K562 (cell line): ENCODE measurements around the gene SLCO2A1. TPM values are rescaled to one million over a fixed set of nuclear protein-coding genes. Genes with fewer than 3 reads are reported as not detected.

ENCODE experiments used
- ATAC-seq: fragments of 200-7000 bp; cut with Tn5 transposase; 3 replicates; pipeline ENCODE4 v1.9.1; 2020; ENCODE audit warnings: moderate library complexity
- BruUV-seq: library from RNA; stranded (reverse); fragments of 400-500 nt; replicated peaks from 2 replicates; lab custom pipeline; 2021; lab: Mats Ljungman, UMichigan
- CTCF ChIA-PET: fragments of 300-600 bp; formaldehyde crosslinking; extraction: SDS; loops from one replicate; lab custom pipeline; 2021; ENCODE audit warnings: low intra/inter-chr PET ratio; lab: Yijun Ruan, JAX
- POLR2A ChIA-PET: fragments of 300-600, 350-650 bp; sonication (Branson Sonifier 250); formaldehyde crosslinking; extraction: SDS; loops from one replicate; lab custom pipeline; 2021; ENCODE audit warnings: antibody characterized with exemption, inconsistent platforms; lab: Yijun Ruan, JAX
- DNase-seq, 4 experiments: peaks; one replicate each; pipeline versions ENCODE4 v3.0.0 to v3.0.0-alpha.2; 2011 to 2018; ENCODE audit warnings: low spot score in 3 of 4, mixed read lengths in 3 of 4; ENCODE audit errors: extremely low read depth in 1 of 4
- FAIRE-seq: peaks from 2 replicates; lab custom pipeline; 2011; peaks lifted over from hg19 to GRCh38; lab: Jason Lieb, UNC
- H2AFZ ChIP-seq: 2 replicates; pipeline ENCODE4 v1.6.0; 2011; ENCODE audit warnings: low read depth, low read length, control low read depth, inconsistent platforms
- H3K27ac ChIP-seq: fragments of 200-600 bp; 3 replicates; pipeline ENCODE4 v1.8.0; 2011; ENCODE audit warnings: low read depth, mild to moderate bottlenecking, control low read depth, inconsistent platforms, low read length, moderate library complexity, mixed read lengths; ENCODE audit errors: extremely low read depth
- H3K27me3 ChIP-seq, 2 experiments: fragments of 300-600 bp in 1 of 2; 2 replicates in 1 of 2; 3 replicates in 1 of 2; pipeline versions ENCODE4 v1.6.0 to v1.8.0; 2011; ENCODE audit warnings: inconsistent platforms in 2 of 2, low read length in 2 of 2, mild to moderate bottlenecking in 1 of 2, mixed read lengths in 1 of 2, moderate library complexity in 1 of 2; ENCODE audit not compliant: control insufficient read depth in 2 of 2, insufficient read depth in 2 of 2
- H3K36me3 ChIP-seq: fragments of 300-600 bp; 3 replicates; pipeline ENCODE4 v1.8.0; 2011; ENCODE audit warnings: mild to moderate bottlenecking, low read length, inconsistent platforms; ENCODE audit not compliant: control insufficient read depth, insufficient read depth
- H3K4me1 ChIP-seq, 2 experiments: fragments of 200-600 bp in 1 of 2; replicated peaks in 1 of 2; 2 replicates in 1 of 2; 3 replicates in 1 of 2; pipeline versions ENCODE4 v1.5.1 to v1.8.0; 2011; ENCODE audit warnings: inconsistent platforms in 2 of 2, low read length in 2 of 2, mild to moderate bottlenecking in 1 of 2, mixed read lengths in 1 of 2, moderate library complexity in 1 of 2; ENCODE audit not compliant: control insufficient read depth in 2 of 2, insufficient read depth in 2 of 2
- H3K4me2 ChIP-seq: 2 replicates; pipeline ENCODE4 v1.6.1; 2011; ENCODE audit warnings: low read length, control low read depth, inconsistent platforms, mixed read lengths; ENCODE audit not compliant: insufficient read depth
- H3K4me3 ChIP-seq: fragments of 200-600 bp; sonication (generic), shearing (Covaris generic); 2 replicates; pipeline ENCODE4 v1.5.1; 2016; ENCODE audit warnings: control low read depth, inconsistent platforms
- H3K79me2 ChIP-seq: fragments of 200-600 bp; 3 replicates; pipeline ENCODE4 v1.8.0; 2011; ENCODE audit warnings: low read length, inconsistent platforms; ENCODE audit not compliant: control insufficient read depth, insufficient read depth
- H3K9ac ChIP-seq, 2 experiments: 2 replicates each; pipeline versions ENCODE4 v1.6.0 to v1.6.1; 2011; ENCODE audit warnings: low read depth in 2 of 2, low read length in 2 of 2, control low read depth in 1 of 2, inconsistent platforms in 1 of 2, mild to moderate bottlenecking in 1 of 2, mixed read lengths in 1 of 2; ENCODE audit not compliant: insufficient read depth in 1 of 2
- H3K9me1 ChIP-seq: one replicate; pipeline ENCODE4 v1.6.0; 2011; ENCODE audit warnings: inconsistent platforms, mild to moderate bottlenecking, low read length, moderate library complexity; ENCODE audit not compliant: control insufficient read depth, insufficient read depth
- H3K9me3 ChIP-seq: replicated peaks from 2 replicates; pipeline ENCODE4 v1.5.1; 2011; ENCODE audit warnings: low read depth, low read length, inconsistent platforms; ENCODE audit not compliant: control insufficient read depth, insufficient read depth
- H4K20me1 ChIP-seq: replicated peaks from 2 replicates; pipeline ENCODE4 v1.6.1; 2011; ENCODE audit warnings: low read length, inconsistent platforms, mixed read lengths; ENCODE audit not compliant: control insufficient read depth, insufficient read depth
- BACH1 ChIP-seq: fragments of 200-800 bp; sonication (Bioruptor generic); IDR thresholded peaks from 2 replicates; pipeline ENCODE4 v1.6.1; 2016; ENCODE audit warnings: missing genetic modification characterization, missing compliant biosample characterization
- ETS2 ChIP-seq: IDR thresholded peaks from 2 replicates; pipeline ENCODE4 v1.6.1; 2016; ENCODE audit warnings: borderline replicate concordance, missing genetic modification characterization, mild to moderate bottlenecking, moderate library complexity, missing compliant biosample characterization; ENCODE audit not compliant: poor library complexity, severe bottlenecking
- FOXJ2 ChIP-seq: fragments of 200-800 bp; sonication (Bioruptor generic); IDR thresholded peaks from 2 replicates; pipeline ENCODE4 v1.6.1; 2016; ENCODE audit warnings: missing genetic modification characterization, missing compliant biosample characterization
- HEY1 ChIP-seq: fragments of 250-450 bp; sonication (Bioruptor Pico); IDR thresholded peaks from 2 replicates; pipeline ENCODE4 v1.5.0; 2020; ENCODE audit warnings: mild to moderate bottlenecking, moderate library complexity, borderline replicate concordance
- NCOR1 ChIP-seq: fragments of 450-650 bp; IDR thresholded peaks from 2 replicates; pipeline ENCODE4 v1.6.1; 2016; ENCODE audit warnings: mild to moderate bottlenecking, moderate library complexity
- POLR2AphosphoS5 ChIP-seq: IDR thresholded peaks from 2 replicates; pipeline ENCODE4 v1.6.1; 2011; ENCODE audit warnings: mild to moderate bottlenecking, low read depth, low read length, moderate library complexity; ENCODE audit not compliant: control insufficient read depth, insufficient read depth
- SAFB2 ChIP-seq: fragments of 200-400 bp; formaldehyde crosslinking; IDR thresholded peaks from 2 replicates; pipeline ENCODE4 v1.6.1; 2018; ENCODE audit warnings: borderline replicate concordance, low read length, low read depth, moderate library complexity; ENCODE audit not compliant: severe bottlenecking
- SMARCC2 ChIP-seq: fragments of 450-650 bp; IDR thresholded peaks from 2 replicates; pipeline ENCODE4 v1.6.1; 2017; ENCODE audit warnings: antibody characterized with exemption, moderate library complexity, mild to moderate bottlenecking, low read depth
- TGIF2 ChIP-seq: sonication (generic); formaldehyde crosslinking; IDR thresholded peaks from 2 replicates; pipeline ENCODE4 v1.8.1; 2022; ENCODE audit warnings: mild to moderate bottlenecking, missing genetic modification reagents, moderate library complexity
- WGBS: fragments of 100-300 bp; shearing (Covaris generic); methylation state at CpG from one replicate; pipeline ENCODE4 v1.1.6; 2016; ENCODE audit warnings: low coverage, mixed read lengths; ENCODE audit not compliant: insufficient coverage; ENCODE audit errors: missing lambda C conversion rate; 5-methylcytosine and 5-hydroxymethylcytosine counted together
- in situ Hi-C: fragments of 300-500 bp; cut with MboI; formaldehyde crosslinking; loops from 4 replicates; pipeline ENCODE4 v1.15.0; 2018; ENCODE audit warnings: inconsistent platforms, mixed read lengths
- intact Hi-C: fragments of 100-400 bp; cut with micrococcal nuclease; formaldehyde crosslinking; loops from 2 replicates; pipeline ENCODE4 v1.14.2; 2022
- polyA plus RNA-seq, 8 experiments: library from polyadenylated mRNA; depleted of rRNA in 4 of 8; stranded (reverse) in 5 of 8; unstranded in 3 of 8; fragments of >200 nt; fragmentation: Nextera tagmentation in 2 of 8; fragmentation: Illumina TruSeq in 1 of 8; extraction: Ambion mirVana in 2 of 8; extraction: Trizol in 1 of 8; gene quantifications; 2 replicates each; pipeline versions ENCODE4 v1.2.1 to v1.2.3, GENCODE V29; 2011 to 2014; ENCODE audit warnings: inconsistent platforms in 1 of 8, missing spikeins in 1 of 8
- total RNA-seq, 7 experiments: library from RNA; depleted of rRNA in 6 of 7; stranded (reverse); fragments of >200 nt in 6 of 7; fragmentation: Illumina TruSeq in 2 of 7; extraction: Trizol in 2 of 7; gene quantifications; 2 replicates each; pipeline versions ENCODE4 v1.2.1 to v1.2.3, GENCODE V29; 2011 to 2021; ENCODE audit warnings: low replicate concordance in 1 of 7

The SLCO2A1 gene
- total and polyA plus RNA-seq, 9 of the 15 experiments (the other 6 are each of a cell fraction or from before 2014, with no cell fraction given) = 0.16 to 1.0 TPM; not detected in 7

DNA sequence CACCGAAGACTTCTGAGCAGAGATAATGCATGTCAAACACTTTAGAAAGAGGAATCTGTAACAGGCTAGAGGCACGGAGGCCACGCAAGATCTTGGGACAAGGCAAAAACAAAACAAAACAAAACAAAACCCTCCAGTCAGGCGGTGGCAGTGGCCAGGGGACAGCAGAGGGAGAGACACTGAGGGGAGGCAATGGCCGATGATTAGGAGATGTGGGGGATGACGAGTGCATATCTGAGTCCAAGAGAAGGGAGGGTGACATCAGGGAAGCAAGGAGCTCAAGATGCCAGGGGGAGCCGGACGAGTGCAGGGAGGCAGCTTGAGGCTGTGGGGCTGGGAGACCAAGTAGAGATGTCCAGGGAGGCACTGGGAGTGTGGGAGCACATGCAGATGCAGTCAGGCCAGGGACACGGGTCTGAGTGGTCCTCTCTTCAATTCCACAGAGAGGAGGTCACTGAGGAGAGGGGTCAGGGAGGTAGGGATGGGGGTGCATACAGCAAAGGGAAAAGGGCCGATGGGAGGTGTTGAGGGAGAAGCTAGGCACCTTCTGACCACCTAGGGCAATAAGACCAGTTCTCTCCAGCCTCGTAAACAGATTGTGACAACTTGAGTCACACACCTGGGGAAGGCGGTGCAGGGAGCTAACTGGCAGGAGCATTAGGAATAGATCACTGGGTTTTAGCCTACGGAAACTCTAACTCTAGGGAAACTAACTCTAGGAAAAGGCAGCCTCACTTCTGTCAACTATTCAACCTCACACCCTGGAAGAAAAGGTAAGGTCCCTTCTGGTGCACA, 29.6 kb downstream of the SLCO2A1 start:
- intact Hi-C loops = no loop called here
- FAIRE-seq (no peak), ATAC-seq (no peak), DNase-seq (no peak)
- no peak overlapping the region for H3K4me2 ChIP-seq
- no peaks in the 10 kb centered on the region for H3K9me1 ChIP-seq
- H3K9ac ChIP-seq = no peak overlapping the region
- H3K4me1 ChIP-seq = no peaks in the 10 kb centered on the region; a peak in 1 of 5 replicates
- POLR2A ChIA-PET = no interaction called here
- H3K36me3 ChIP-seq = no peaks in the 10 kb centered on the region
- TF ChIP-seq NCOR1 (no peak), SAFB2 (no peak), BACH1 (tag) (no peak), TGIF2 (CRISPR knock-in tag) (no peak), SMARCC2 (no peak), POLR2AphosphoS5 (no peak), ETS2 (tag) (no peak), HEY1 (CRISPR knock-in tag) (no peak), FOXJ2 (tag) (no peak)
- H3K4me3 ChIP-seq = no peak overlapping the region
- CTCF ChIA-PET = no interaction called here
- no peaks in the 10 kb centered on the region for H3K79me2 ChIP-seq
- peaks cover 6 to 41% of the 10 kb centered on the region in 2 experiments; a peak in 4 of 5 replicates for H3K27me3 ChIP-seq
- in situ Hi-C loops = no loop called here
- 2% methylated on average over 11 of the region's 13 CpGs for WGBS
- no peak overlapping the region for H2AFZ ChIP-seq
- H3K27ac ChIP-seq = no peak overlapping the region
- BruUV-seq = no TSS peak
- no peaks in the 10 kb centered on the region for H3K9me3 ChIP-seq
- 0 out of 2 replicates have a peak, but pooled peaks cover 3% of the 10 kb centered on the region for H4K20me1 ChIP-seq
